Adrenal gland (tissue), 12 donors: ENCODE data around the gene MRPS25. TPM values are rescaled to one million over a fixed set of nuclear protein-coding genes. Genes with fewer than 3 reads are reported as not detected.

ENCODE experiments used
- DNase-seq, 7 donors: peaks; one replicate each; pipeline ENCODE4 v3.0.0-alpha.2; 2019 to 2020
- H3K27ac ChIP-seq, 5 donors: fragments of 200-600 bp; sonication (generic) in 4 of 5; 1 replicate in 3 of 5; 2 replicates in 2 of 5; pipeline versions ENCODE4 v1.5.1 to v1.8.0; 2016 to 2020; ENCODE audit warnings: mild to moderate bottlenecking in 1 of 5
- H3K27me3 ChIP-seq: fragments of 200-600 bp; 2 replicates; pipeline ENCODE4 v1.8.0; 2021
- H3K36me3 ChIP-seq, 2 donors: fragments of 200-600 bp; replicated peaks in 1 of 2; 1 replicate in 1 of 2; 2 replicates in 1 of 2; pipeline versions ENCODE4 v1.5.1 to v1.8.0; 2018 to 2022
- H3K4me1 ChIP-seq, 2 donors: fragments of 200-600 bp; replicated peaks in 1 of 2; 1 replicate in 1 of 2; 2 replicates in 1 of 2; pipeline versions ENCODE4 v1.5.1 to v1.8.0; 2018 to 2021
- H3K4me3 ChIP-seq, 4 donors: fragments of 200-600 bp; sonication (generic) in 3 of 4; one replicate each; pipeline ENCODE4 v1.5.1; 2016 to 2018
- H3K9me3 ChIP-seq, 3 donors: fragments of 200-600 bp; sonication (generic) in 1 of 3; replicated peaks in 1 of 3; 1 replicate in 2 of 3; 2 replicates in 1 of 3; pipeline versions ENCODE4 v1.5.1 to v1.8.0; 2016 to 2021
- CTCF ChIP-seq, 6 experiments: fragments of 450-650 bp in 4 of 6; fragments of 200-600 bp in 2 of 6; sonication (generic) in 1 of 6; IDR thresholded peaks; 1 replicate in 5 of 6; 2 replicates in 1 of 6; pipeline versions ENCODE4 v1.5.1 to v1.8.0; 2016 to 2021; ENCODE audit warnings: antibody characterized with exemption in 6 of 6, mild to moderate bottlenecking in 2 of 6, moderate library complexity in 1 of 6
- POLR2A ChIP-seq, 2 donors: fragments of 450-650 bp; IDR thresholded peaks; one replicate each; pipeline ENCODE4 v1.6.1; 2017; ENCODE audit warnings: antibody characterized with exemption in 2 of 2, mild to moderate bottlenecking in 2 of 2, moderate library complexity in 1 of 2
- WGBS, 4 donors: extraction: QIAGEN DNeasy Blood & Tissue Kit in 2 of 4; methylation state at CpG; one replicate each; pipeline versions ENCODE4 v1.1.5 to v1.1.7; 2013 to 2017; 5-methylcytosine and 5-hydroxymethylcytosine counted together
- intact Hi-C, 2 donors: fragments of 100-400 bp; cut with DNase I; formaldehyde crosslinking; loops; one replicate each; pipeline versions ENCODE4 v1.14.1 to v1.15.0; 2022 to 2023
- polyA plus RNA-seq, 3 donors: library from polyadenylated mRNA; stranded (reverse); fragments of 200-250 nt in 2 of 3; fragments of 350-450 nt in 1 of 3; fragmentation: Illumina TruSeq in 1 of 3; extraction: RNeasy Lipid Tissue Mini Kit (QIAGEN cat#74804) in 1 of 3; gene quantifications; one replicate each; pipeline ENCODE4 v1.2.3, GENCODE V29; 2013 to 2014
- total RNA-seq, 9 donors: library from RNA; depleted of rRNA in 4 of 9; stranded (reverse); fragments of >200 nt in 4 of 9; fragments of 120-200 nt in 1 of 9; fragmentation: NEBNext Ultra II Directional in 1 of 9; extraction: Animal tissue kit (Norgen Biotek cat#: 25700) in 1 of 9; gene quantifications; one replicate each; pipeline versions ENCODE4 v1.1.0 to v1.2.4, GENCODE V29; 2013 to 2023
- donor health status: healthy with polysubstance abuse.
- donor health status: Bipolar disorder and iron deficiency.
- donor health status: DM: yes; HTN: yes; CAD: no.
- donor health status: DM: no; HTN: no; CAD: no.
- donor health status: DM: no; HTN: no; CAD: no.
- donor health status: DM: yes; HTN: yes; CAD: no.

MRPS25 gene
- total and polyA plus RNA-seq, 12 donors: 12.9 to 145 (median 46.0) TPM

GRCh38 chr3:15079091-15079490 lies 14.0 kb upstream of the MRPS25 start:
- peaks cover 0 to 5% of the 10 kb centered on the region in 2 donors for H3K4me1 ChIP-seq
- H3K27ac ChIP-seq: no peak overlapping the region
- no peaks in the 10 kb centered on the region for H3K27me3 ChIP-seq
- 81 to 99% (median 87%) methylated on average over 3 of the region's 3 CpGs for WGBS, 4 donors
- no peak for TF ChIP-seq POLR2A (IDR thresholded peaks at IDR 0.05)
- TF ChIP-seq CTCF (IDR thresholded peaks at IDR 0.05): no peak
- peaks cover 0 to 99% of the 10 kb centered on the region in 2 donors for H3K36me3 ChIP-seq
- no peak for DNase-seq
- no peak overlapping the region for H3K4me3 ChIP-seq
- intact Hi-C loops: no loop called here
- H3K9me3 ChIP-seq: no peaks in the 10 kb centered on the region

- intact Hi-C loops: no loop called here
- H3K4me3 ChIP-seq: no peak overlapping the region
- H3K4me1 ChIP-seq: no peaks in the 10 kb centered on the region
- H3K27ac ChIP-seq: no peak overlapping the region
- 78 to 89% (median 82%) methylated on average over 11 to 19 of the region's 19 CpGs for WGBS, 4 donors
- H3K9me3 ChIP-seq: no peaks in the 10 kb centered on the region
- no peaks in the 10 kb centered on the region for H3K27me3 ChIP-seq
- peaks cover 0 to 89% of the 10 kb centered on the region in 2 donors for H3K36me3 ChIP-seq
- TF ChIP-seq CTCF (IDR thresholded peaks at IDR 0.05): no peak
- TF ChIP-seq POLR2A (IDR thresholded peaks at IDR 0.05): no peak
- no peak for DNase-seq
These were observed 9.4 kb upstream of the MRPS25 start for GRCh38 chr3:15074500-15074899.

GRCh38 chr3:15071699-15072098 lies 6.6 kb upstream of the MRPS25 start:
- H3K4me3 ChIP-seq: no peak overlapping the region
- H3K9me3 ChIP-seq: no peaks in the 10 kb centered on the region
- H3K4me1 ChIP-seq: no peaks in the 10 kb centered on the region
- intact Hi-C loops: no loop called here
- 88 to 98% (median 95%) methylated on average over 2 of the region's 2 CpGs for WGBS, 4 donors
- peaks cover 0 to 62% of the 10 kb centered on the region in 2 donors for H3K36me3 ChIP-seq
- no peak for DNase-seq
- H3K27ac ChIP-seq: no peak overlapping the region
- TF ChIP-seq POLR2A (IDR thresholded peaks at IDR 0.05) (no peak), CTCF (IDR thresholded peaks at IDR 0.05) (no peak)
- H3K27me3 ChIP-seq: no peaks in the 10 kb centered on the region

- intact Hi-C loops: no loop called here
These were observed 4.3 kb upstream of the MRPS25 start for GRCh38 chr3:15069441-15069840.

More at GRCh38 chr3:15069441-15069840, 4.3 kb upstream of the MRPS25 start:
- Histone ChIP-seq H3K27me3 (no peaks in the 10 kb centered on the region), H3K27ac (no peak overlapping the region), H3K36me3 (peaks cover 0 to 39% of the 10 kb centered on the region in 2 donors), H3K9me3 (no peaks in the 10 kb centered on the region), H3K4me3 (no peak overlapping the region), H3K4me1 (peaks cover 3 to 5% of the 10 kb centered on the region in 2 donors)
- DNase-seq: no peak
- 85 to 100% (median 89%) methylated on average over 1 of the region's 1 CpG for whole genome bisulfite sequencing, 4 donors
- no peak for TF ChIP-seq CTCF (IDR thresholded peaks at IDR 0.05)
- no peak for TF ChIP-seq POLR2A (IDR thresholded peaks at IDR 0.05)
